KOPT-K1 (cell line): ENCODE data around the gene LOC128125822.
"Not testable (repeated sequence)": the region's sequence is repeated elsewhere in the genome, so short reads cannot be mapped to it uniquely, and the experiment has no call there.

Experiments
- H3K27ac ChIP-seq: fragments of 200-600 bp; sonication (generic); 2 replicates; pipeline ENCODE4 v1.5.1; 2016; ENCODE audit warnings: antibody characterized with exemption, mild to moderate bottlenecking, low read depth, low read length; ENCODE audit not compliant: poor library complexity, severe bottlenecking
- H3K36me3 ChIP-seq: fragments of 200-600 bp; sonication (generic); 2 replicates; pipeline ENCODE4 v1.5.1; 2017; ENCODE audit warnings: antibody characterized with exemption, mild to moderate bottlenecking, low read length, moderate library complexity; ENCODE audit not compliant: insufficient read depth
- H3K9me3 ChIP-seq: fragments of 200-600 bp; sonication (generic); 2 replicates; pipeline ENCODE4 v1.5.1; 2017; ENCODE audit warnings: antibody characterized with exemption, low read length, mild to moderate bottlenecking; ENCODE audit not compliant: insufficient read depth, poor library complexity, severe bottlenecking

LOC128125822 gene

GRCh38 chr6:63584566-63584965, 12.3 kb downstream of the LOC128125822 start:
- H3K36me3 ChIP-seq: peaks cover 47% of the 10 kb centered on the region
- no peak overlapping the region for H3K27ac ChIP-seq
- H3K9me3 ChIP-seq: no peaks in the 10 kb centered on the region

- not testable (repeated sequence) for H3K27ac ChIP-seq, H3K9me3 ChIP-seq
- H3K36me3 ChIP-seq: peaks cover 36% of the 10 kb centered on the region
Measured at GRCh38 chr6:63585652-63586051, 13.4 kb downstream of the LOC128125822 start.

- no peak overlapping the region for H3K27ac ChIP-seq
- no peaks in the 10 kb centered on the region for H3K36me3 ChIP-seq
- no peaks in the 10 kb centered on the region for H3K9me3 ChIP-seq
Measured at GRCh38 chr6:63589952-63590411, 17.7 kb downstream of the LOC128125822 start.

GRCh38 chr6:63592886-63593285, 20.6 kb downstream of the LOC128125822 start:
- no peaks in the 10 kb centered on the region for H3K36me3 ChIP-seq
- H3K27ac ChIP-seq: no peak overlapping the region
- H3K9me3 ChIP-seq: no peaks in the 10 kb centered on the region

- no peak overlapping the region for H3K27ac ChIP-seq
- H3K36me3 ChIP-seq: no peaks in the 10 kb centered on the region
- H3K9me3 ChIP-seq: no peaks in the 10 kb centered on the region
Measured at GRCh38 chr6:63597141-63598048, 25.1 kb downstream of the LOC128125822 start.

- H3K36me3 ChIP-seq: no peaks in the 10 kb centered on the region
- no peaks in the 10 kb centered on the region for H3K9me3 ChIP-seq
- H3K27ac ChIP-seq: no peak overlapping the region
Measured at GRCh38 chr6:63598049-63599036, 26.1 kb downstream of the LOC128125822 start.

GRCh38 chr6:63599243-63599642, 27.0 kb downstream of the LOC128125822 start:
- H3K36me3 ChIP-seq: no peaks in the 10 kb centered on the region
- no peak overlapping the region for H3K27ac ChIP-seq
- no peaks in the 10 kb centered on the region for H3K9me3 ChIP-seq

- Histone ChIP-seq H3K9me3 (no peaks in the 10 kb centered on the region), H3K27ac (no peak overlapping the region), H3K36me3 (no peaks in the 10 kb centered on the region)
Measured at GRCh38 chr6:63600136-63600535, 27.9 kb downstream of the LOC128125822 start.

GRCh38 chr6:63609231-63609630, 37.0 kb downstream of the LOC128125822 start:
- Histone ChIP-seq H3K9me3 (no peaks in the 10 kb centered on the region), H3K36me3 (no peaks in the 10 kb centered on the region), H3K27ac (no peak overlapping the region)

- no peaks in the 10 kb centered on the region for H3K9me3 ChIP-seq
- no peaks in the 10 kb centered on the region for H3K36me3 ChIP-seq
- H3K27ac ChIP-seq: no peak overlapping the region
Measured at GRCh38 chr6:63610944-63611343, 38.7 kb downstream of the LOC128125822 start.

GRCh38 chr6:63611560-63611959, 39.3 kb downstream of the LOC128125822 start:
- H3K36me3 ChIP-seq: no peaks in the 10 kb centered on the region
- H3K27ac ChIP-seq: no peak overlapping the region
- H3K9me3 ChIP-seq: no peaks in the 10 kb centered on the region

GRCh38 chr6:63615590-63615989, 43.3 kb downstream of the LOC128125822 start:
- H3K36me3 ChIP-seq: no peaks in the 10 kb centered on the region
- H3K27ac ChIP-seq: no peak overlapping the region
- H3K9me3 ChIP-seq: no peaks in the 10 kb centered on the region
